A549 (cell line): Measurements from ENCODE around the gene NCOA1. TPM values are rescaled to one million over a fixed set of nuclear protein-coding genes. Genes with fewer than 3 reads are reported as not detected.
A peak's percentile ranks its signal among the peaks of the same experiment; 100 is the strongest.

Experiments used
- ATAC-seq, 2 experiments: fragments of 200-7000 bp in 1 of 2; fragments of >200 bp in 1 of 2; cut with Nextera tagmentation in 1 of 2; cut with Tn5 transposase in 1 of 2; 3 replicates each; pipeline versions ENCODE4 v1.8.0 to v1.9.1; 2018 to 2020; ENCODE audit warnings: mild to moderate bottlenecking in 1 of 2, moderate library complexity in 1 of 2
- CTCF ChIA-PET: fragments of 300-600 bp; sonication (Branson Sonifier 250); formaldehyde crosslinking; extraction: SDS; loops from one replicate; lab custom pipeline; 2021; ENCODE audit warnings: antibody characterized with exemption, inconsistent platforms; lab: Yijun Ruan, JAX
- POLR2A ChIA-PET: fragments of 350-600 bp; formaldehyde crosslinking; extraction: SDS; loops from one replicate; lab custom pipeline; 2021; ENCODE audit warnings: antibody characterized with exemption, inconsistent platforms; lab: Yijun Ruan, JAX
- DNase-seq, 2 experiments: peaks; one replicate each; pipeline versions ENCODE4 v3.0.0 to v3.0.0-alpha.2; 2011 to 2016; ENCODE audit warnings: low read depth in 1 of 2, low spot score in 1 of 2
- FAIRE-seq: peaks from 2 replicates; lab custom pipeline; 2011; peaks lifted over from hg19 to GRCh38; lab: Jason Lieb, UNC
- H3K27ac ChIP-seq, 2 experiments: fragments of >200 bp; sonication (Bioruptor Twin); formaldehyde crosslinking; 3 replicates each; pipeline ENCODE4 v1.5.1; 2016 to 2017
- H3K4me1 ChIP-seq: fragments of >200 bp; sonication (Bioruptor Twin); formaldehyde crosslinking; 3 replicates; pipeline ENCODE4 v1.6.1; 2016
- H3K4me2 ChIP-seq: fragments of >200 bp; sonication (Bioruptor Twin); formaldehyde crosslinking; 3 replicates; pipeline ENCODE4 v1.6.1; 2016
- H3K4me3 ChIP-seq: fragments of >200 bp; sonication (Bioruptor Twin); formaldehyde crosslinking; 3 replicates; pipeline ENCODE4 v1.5.1; 2016
- H3K9me3 ChIP-seq: fragments of >200 bp; sonication (Bioruptor Twin); formaldehyde crosslinking; 3 replicates; pipeline ENCODE4 v1.6.1; 2016
- BCL3 ChIP-seq: fragments of >200 bp; sonication (Bioruptor Twin); formaldehyde crosslinking; IDR thresholded peaks from 3 replicates; pipeline ENCODE4 v1.6.1; 2016
- BHLHE40 ChIP-seq: IDR thresholded peaks from 2 replicates; pipeline ENCODE4 v1.6.1; 2012; ENCODE audit warnings: low read depth, low read length, inconsistent platforms
- CHD2 ChIP-seq: fragments of 150-350 bp; IDR thresholded peaks from 2 replicates; pipeline ENCODE4 v1.6.1; 2014; ENCODE audit warnings: low read length; ENCODE audit not compliant: partially characterized antibody
- CTCF ChIP-seq: fragments of >200 bp; sonication (Bioruptor Twin); formaldehyde crosslinking; IDR thresholded peaks from 3 replicates; pipeline ENCODE4 v1.5.1; 2016
- ESRRA ChIP-seq: fragments of 150-350 bp; IDR thresholded peaks from 2 replicates; pipeline ENCODE4 v1.6.1; 2014; ENCODE audit warnings: mild to moderate bottlenecking, low read length, borderline replicate concordance
- FOSL2 ChIP-seq, 2 experiments: fragments of 450-650 bp in 1 of 2; fragments of >200 bp in 1 of 2; sonication (Bioruptor Twin) in 1 of 2; formaldehyde crosslinking; IDR thresholded peaks; 2 replicates each; pipeline versions ENCODE4 v1.5.0 to v1.6.1; 2016 to 2020; ENCODE audit warnings: mild to moderate bottlenecking in 1 of 2, moderate library complexity in 1 of 2
- HES2 ChIP-seq: fragments of >200 bp; sonication (Bioruptor Twin); formaldehyde crosslinking; IDR thresholded peaks from 2 replicates; pipeline ENCODE4 v1.6.1; 2016
- HMGXB4 ChIP-seq: fragments of 250-450 bp; sonication (Bioruptor Pico); IDR thresholded peaks from 2 replicates; pipeline ENCODE4 v1.5.0; 2021; ENCODE audit warnings: mild to moderate bottlenecking, moderate library complexity, borderline replicate concordance
- HOXB5 ChIP-seq: fragments of 250-450 bp; sonication (Bioruptor Pico); IDR thresholded peaks from 2 replicates; pipeline ENCODE4 v1.5.0; 2020; ENCODE audit warnings: mild to moderate bottlenecking, moderate library complexity
- NR3C1 ChIP-seq: fragments of >200 bp; sonication (Bioruptor Twin); formaldehyde crosslinking; IDR thresholded peaks from 3 replicates; pipeline ENCODE4 v1.6.1; 2017
- REST ChIP-seq: fragments of 200-600 bp; sonication (generic); IDR thresholded peaks from 2 replicates; pipeline ENCODE4 v1.6.1; 2016; ENCODE audit warnings: antibody characterized with exemption, mild to moderate bottlenecking, moderate library complexity
- RFX5 ChIP-seq: fragments of 450-650 bp; IDR thresholded peaks from 2 replicates; pipeline ENCODE4 v1.7.1; 2014; ENCODE audit warnings: antibody characterized with exemption, mild to moderate bottlenecking, moderate library complexity
- USF2 ChIP-seq: fragments of 450-650 bp; IDR thresholded peaks from 2 replicates; pipeline ENCODE4 v1.6.1; 2014; ENCODE audit warnings: antibody characterized with exemption
- ZSCAN20 ChIP-seq: fragments of 250-450 bp; sonication (Bioruptor Pico); IDR thresholded peaks from 2 replicates; pipeline ENCODE4 v1.8.0; 2022; ENCODE audit warnings: mild to moderate bottlenecking, moderate library complexity
- WGBS: methylation state at CpG from one replicate; pipeline ENCODE4 v1.1.6; 2017; ENCODE audit errors: missing lambda C conversion rate; 5-methylcytosine and 5-hydroxymethylcytosine counted together
- polyA plus RNA-seq, 4 experiments: library from polyadenylated mRNA; depleted of rRNA in 3 of 4; stranded (reverse); fragments of >200 nt; fragmentation: RNase III in 1 of 4; extraction: RNeasy Plus Mini Kit Qiagen cat#74134 plus additional on column Dnase treatment in 1 of 4; gene quantifications; 2 replicates in 3 of 4; 3 replicates in 1 of 4; pipeline ENCODE4 v1.2.3, GENCODE V29; 2011 to 2017

The NCOA1 gene
- polyA plus RNA-seq, 2 of the 4 experiments (the other 2 are of a cell fraction), result 7.6 to 29.9 TPM

- H3K4me1 ChIP-seq, result peaks cover 19% of the 10 kb centered on the region
- 96% methylated on average over 2 of the region's 2 CpGs for WGBS
- ATAC-seq (no peak), DNase-seq (no peak), FAIRE-seq (no peak)
- CTCF ChIA-PET, result interaction anchor here (1.0 to 2.4 kb wide), 2 partner anchors 9 to 24 kb away, joined by 3 to 8 read pairs; partner anchors contain the start of gene NCOA1
- H3K9me3 ChIP-seq, result no peaks in the 10 kb centered on the region
- H3K4me3 ChIP-seq, result no peak overlapping the region
- TF ChIP-seq ESRRA, result no peak
- no peak for TF ChIP-seq USF2
- TF ChIP-seq HMGXB4 (CRISPR knock-in tag), result no peak
- no peak for TF ChIP-seq BHLHE40
- no peak for TF ChIP-seq HOXB5 (CRISPR knock-in tag)
- no peak for TF ChIP-seq BCL3
- TF ChIP-seq, all 56 proteins: peak for 0
- no peak overlapping the region; the same call in 2 of the 3 replicates for H3K4me2 ChIP-seq
- POLR2A ChIA-PET, result no interaction called here
- no peak overlapping the region for H3K27ac ChIP-seq
Observed at GRCh38 chr2:24514820-24515219, 23.8 kb downstream of the NCOA1 start.

- ATAC-seq (peak; percentile 86 to 87; a peak in 5 of 6 replicates), FAIRE-seq (no peak), DNase-seq (peak in 1 of 2 experiments; percentile 31)
- WGBS, result 16% methylated on average over 2 of the region's 2 CpGs
- H3K9me3 ChIP-seq, result no peaks in the 10 kb centered on the region
- no peak overlapping the region for H3K4me3 ChIP-seq
- H3K4me1 ChIP-seq, result peaks cover 19% of the 10 kb centered on the region
- no peak overlapping the region for H3K27ac ChIP-seq
- POLR2A ChIA-PET, result no interaction called here
- CTCF ChIA-PET, result interaction anchor here (0.6 to 2.4 kb wide), 3 partner anchors 9 to 391 kb away, joined by 3 to 8 read pairs (median 3); partner anchors contain the start of gene NCOA1
- TF ChIP-seq HES2 (no peak), CTCF (no peak), BHLHE40 (no peak), RFX5 (no peak), ZSCAN20 (CRISPR knock-in tag) (no peak), REST (no peak), FOSL2 (IDR thresholded peaks at IDR 0.05) (peak; percentile 53; the same call in 1 of the 2 replicates), FOSL2 (CRISPR knock-in tag; IDR thresholded peaks at IDR 0.05) (peak; percentile 68), HOXB5 (CRISPR knock-in tag) (peak; percentile 33; the same call in 1 of the 2 replicates), USF2 (no peak), NR3C1 (no peak), CHD2 (no peak)
- peak overlapping the region; percentile 35 for H3K4me2 ChIP-seq
Observed at GRCh38 chr2:24515335-24515734, 24.3 kb downstream of the NCOA1 start.
